K562 (cell line): ENCODE data around the gene APBA2. TPM values are rescaled to one million over a fixed set of nuclear protein-coding genes. Genes with fewer than 3 reads are reported as not detected.

ENCODE experiments used
- ATAC-seq: fragments of 200-7000 bp; cut with Tn5 transposase; 3 replicates; pipeline ENCODE4 v1.9.1; 2020; ENCODE audit warnings: moderate library complexity
- BruUV-seq: library from RNA; stranded (reverse); fragments of 400-500 nt; replicated peaks from 2 replicates; lab custom pipeline; 2021; lab: Mats Ljungman, UMichigan
- CTCF ChIA-PET: fragments of 300-600 bp; formaldehyde crosslinking; extraction: SDS; loops from one replicate; lab custom pipeline; 2021; ENCODE audit warnings: low intra/inter-chr PET ratio; lab: Yijun Ruan, JAX
- POLR2A ChIA-PET: fragments of 300-600, 350-650 bp; sonication (Branson Sonifier 250); formaldehyde crosslinking; extraction: SDS; loops from one replicate; lab custom pipeline; 2021; ENCODE audit warnings: antibody characterized with exemption, inconsistent platforms; lab: Yijun Ruan, JAX
- DNase-seq, 4 experiments: peaks; one replicate each; pipeline versions ENCODE4 v3.0.0 to v3.0.0-alpha.2; 2011 to 2018; ENCODE audit warnings: low spot score in 3 of 4, mixed read lengths in 3 of 4; ENCODE audit errors: extremely low read depth in 1 of 4
- FAIRE-seq: peaks from 2 replicates; lab custom pipeline; 2011; peaks lifted over from hg19 to GRCh38; lab: Jason Lieb, UNC
- H2AFZ ChIP-seq: 2 replicates; pipeline ENCODE4 v1.6.0; 2011; ENCODE audit warnings: low read depth, low read length, control low read depth, inconsistent platforms
- H3K27ac ChIP-seq: fragments of 200-600 bp; 3 replicates; pipeline ENCODE4 v1.8.0; 2011; ENCODE audit warnings: low read depth, mild to moderate bottlenecking, control low read depth, inconsistent platforms, low read length, moderate library complexity, mixed read lengths; ENCODE audit errors: extremely low read depth
- H3K27me3 ChIP-seq, 2 experiments: fragments of 300-600 bp in 1 of 2; 2 replicates in 1 of 2; 3 replicates in 1 of 2; pipeline versions ENCODE4 v1.6.0 to v1.8.0; 2011; ENCODE audit warnings: inconsistent platforms in 2 of 2, low read length in 2 of 2, mild to moderate bottlenecking in 1 of 2, mixed read lengths in 1 of 2, moderate library complexity in 1 of 2; ENCODE audit not compliant: control insufficient read depth in 2 of 2, insufficient read depth in 2 of 2
- H3K36me3 ChIP-seq: fragments of 300-600 bp; 3 replicates; pipeline ENCODE4 v1.8.0; 2011; ENCODE audit warnings: mild to moderate bottlenecking, low read length, inconsistent platforms; ENCODE audit not compliant: control insufficient read depth, insufficient read depth
- H3K4me1 ChIP-seq, 2 experiments: fragments of 200-600 bp in 1 of 2; replicated peaks in 1 of 2; 2 replicates in 1 of 2; 3 replicates in 1 of 2; pipeline versions ENCODE4 v1.5.1 to v1.8.0; 2011; ENCODE audit warnings: inconsistent platforms in 2 of 2, low read length in 2 of 2, mild to moderate bottlenecking in 1 of 2, mixed read lengths in 1 of 2, moderate library complexity in 1 of 2; ENCODE audit not compliant: control insufficient read depth in 2 of 2, insufficient read depth in 2 of 2
- H3K4me2 ChIP-seq: 2 replicates; pipeline ENCODE4 v1.6.1; 2011; ENCODE audit warnings: low read length, control low read depth, inconsistent platforms, mixed read lengths; ENCODE audit not compliant: insufficient read depth
- H3K4me3 ChIP-seq: fragments of 200-600 bp; sonication (generic), shearing (Covaris generic); 2 replicates; pipeline ENCODE4 v1.5.1; 2016; ENCODE audit warnings: control low read depth, inconsistent platforms
- H3K79me2 ChIP-seq: fragments of 200-600 bp; 3 replicates; pipeline ENCODE4 v1.8.0; 2011; ENCODE audit warnings: low read length, inconsistent platforms; ENCODE audit not compliant: control insufficient read depth, insufficient read depth
- H3K9ac ChIP-seq, 2 experiments: 2 replicates each; pipeline versions ENCODE4 v1.6.0 to v1.6.1; 2011; ENCODE audit warnings: low read depth in 2 of 2, low read length in 2 of 2, control low read depth in 1 of 2, inconsistent platforms in 1 of 2, mild to moderate bottlenecking in 1 of 2, mixed read lengths in 1 of 2; ENCODE audit not compliant: insufficient read depth in 1 of 2
- H3K9me1 ChIP-seq: one replicate; pipeline ENCODE4 v1.6.0; 2011; ENCODE audit warnings: inconsistent platforms, mild to moderate bottlenecking, low read length, moderate library complexity; ENCODE audit not compliant: control insufficient read depth, insufficient read depth
- H3K9me3 ChIP-seq: replicated peaks from 2 replicates; pipeline ENCODE4 v1.5.1; 2011; ENCODE audit warnings: low read depth, low read length, inconsistent platforms; ENCODE audit not compliant: control insufficient read depth, insufficient read depth
- H4K20me1 ChIP-seq: replicated peaks from 2 replicates; pipeline ENCODE4 v1.6.1; 2011; ENCODE audit warnings: low read length, inconsistent platforms, mixed read lengths; ENCODE audit not compliant: control insufficient read depth, insufficient read depth
- BACH1 ChIP-seq: fragments of 200-800 bp; sonication (Bioruptor generic); IDR thresholded peaks from 2 replicates; pipeline ENCODE4 v1.6.1; 2016; ENCODE audit warnings: missing genetic modification characterization, missing compliant biosample characterization
- CHCHD3 ChIP-seq: fragments of 250-450 bp; sonication (Bioruptor Pico); IDR thresholded peaks from 2 replicates; pipeline ENCODE4 v2.1.2; 2022; ENCODE audit warnings: mild to moderate bottlenecking
- MCM5 ChIP-seq: fragments of 450-650 bp; IDR thresholded peaks from 2 replicates; pipeline ENCODE4 v1.6.1; 2016; ENCODE audit warnings: low read depth
- MED1 ChIP-seq: sonication (generic); formaldehyde crosslinking; IDR thresholded peaks from 2 replicates; pipeline ENCODE4 v1.8.1; 2023; ENCODE audit warnings: missing genetic modification reagents, borderline replicate concordance
- NRF1 ChIP-seq, 2 experiments: fragments of 450-650 bp; IDR thresholded peaks in 1 of 2; conservative IDR thresholded peaks in 1 of 2; 2 replicates each; pipeline ENCODE4 v1.6.1; 2014; ENCODE audit warnings: mild to moderate bottlenecking in 2 of 2
- TCF7 ChIP-seq: sonication (generic); IDR thresholded peaks from 2 replicates; pipeline ENCODE4 v1.6.1; 2016; ENCODE audit warnings: antibody characterized with exemption, borderline replicate concordance
- TFE3 ChIP-seq: fragments of 450-650 bp; formaldehyde crosslinking; IDR thresholded peaks from 2 replicates; pipeline ENCODE4 v1.4.0; 2020; ENCODE audit warnings: mild to moderate bottlenecking, mixed read lengths
- USF1 ChIP-seq: sonication (generic); formaldehyde crosslinking; IDR thresholded peaks from 2 replicates; pipeline ENCODE4 v1.9.0; 2022; ENCODE audit warnings: mild to moderate bottlenecking, missing genetic modification reagents
- ZNF121 ChIP-seq: sonication (generic); formaldehyde crosslinking; conservative IDR thresholded peaks from 2 replicates; pipeline ENCODE4 v1.8.0; 2022; ENCODE audit warnings: missing genetic modification reagents
- ZNF143 ChIP-seq: sonication (generic); formaldehyde crosslinking; IDR thresholded peaks from 2 replicates; pipeline ENCODE4 v1.9.0; 2022; ENCODE audit warnings: mild to moderate bottlenecking, missing genetic modification reagents
- ZNF263 ChIP-seq: sonication (generic); formaldehyde crosslinking; IDR thresholded peaks from 2 replicates; pipeline ENCODE4 v1.8.0; 2022; ENCODE audit warnings: mild to moderate bottlenecking, missing genetic modification reagents, borderline replicate concordance
- ZNF589 ChIP-seq: fragments of 200-800 bp; sonication (Bioruptor generic); IDR thresholded peaks from 2 replicates; pipeline ENCODE4 v1.6.1; 2016; ENCODE audit warnings: low read depth, missing genetic modification characterization, missing compliant biosample characterization
- WGBS: fragments of 100-300 bp; shearing (Covaris generic); methylation state at CpG from one replicate; pipeline ENCODE4 v1.1.6; 2016; ENCODE audit warnings: low coverage, mixed read lengths; ENCODE audit not compliant: insufficient coverage; ENCODE audit errors: missing lambda C conversion rate; 5-methylcytosine and 5-hydroxymethylcytosine counted together
- in situ Hi-C: fragments of 300-500 bp; cut with MboI; formaldehyde crosslinking; loops from 4 replicates; pipeline ENCODE4 v1.15.0; 2018; ENCODE audit warnings: inconsistent platforms, mixed read lengths
- intact Hi-C: fragments of 100-400 bp; cut with micrococcal nuclease; formaldehyde crosslinking; loops from 2 replicates; pipeline ENCODE4 v1.14.2; 2022
- polyA plus RNA-seq, 8 experiments: library from polyadenylated mRNA; depleted of rRNA in 4 of 8; stranded (reverse) in 5 of 8; unstranded in 3 of 8; fragments of >200 nt; fragmentation: Nextera tagmentation in 2 of 8; fragmentation: Illumina TruSeq in 1 of 8; extraction: Ambion mirVana in 2 of 8; extraction: Trizol in 1 of 8; gene quantifications; 2 replicates each; pipeline versions ENCODE4 v1.2.1 to v1.2.3, GENCODE V29; 2011 to 2014; ENCODE audit warnings: inconsistent platforms in 1 of 8, missing spikeins in 1 of 8
- total RNA-seq, 7 experiments: library from RNA; depleted of rRNA in 6 of 7; stranded (reverse); fragments of >200 nt in 6 of 7; fragmentation: Illumina TruSeq in 2 of 7; extraction: Trizol in 2 of 7; gene quantifications; 2 replicates each; pipeline versions ENCODE4 v1.2.1 to v1.2.3, GENCODE V29; 2011 to 2021; ENCODE audit warnings: low replicate concordance in 1 of 7
- TF ChIP-seq, protein P1 (sequence below): fragments of 450-650 bp; IDR thresholded peaks from 2 replicates; pipeline ENCODE4 v1.7.0; 2016; ENCODE audit warnings: borderline replicate concordance
- TF ChIP-seq, protein P2 (sequence below), 3 experiments: fragments of 200-800 bp in 1 of 3; fragments of 250-450 bp in 1 of 3; fragments of 450-650 bp in 1 of 3; sonication (Bioruptor Pico) in 1 of 3; sonication (Bioruptor generic) in 1 of 3; formaldehyde crosslinking in 1 of 3; IDR thresholded peaks; 2 replicates each; pipeline versions ENCODE4 v1.6.1 to v1.8.0; 2016 to 2022; ENCODE audit warnings: mild to moderate bottlenecking in 2 of 3, missing genetic modification characterization in 2 of 3, missing compliant biosample characterization in 1 of 3, moderate library complexity in 1 of 3

Gene APBA2
- total and polyA plus RNA-seq, 9 of the 15 experiments (the other 6 are each of a cell fraction or from before 2014, with no cell fraction given): 0.24 to 40.9 (median 25.2) TPM

GRCh38 chr15:29066310-29066709 lies 180.5 kb downstream of the APBA2 start:
- Histone ChIP-seq H3K4me3 (no peak overlapping the region), H3K4me2 (no peak overlapping the region), H3K4me1 (peaks cover 10 to 31% of the 10 kb centered on the region in 2 experiments), H2AFZ (no peak overlapping the region), H3K9me1 (no peaks in the 10 kb centered on the region), H3K27ac (no peak overlapping the region), H3K9ac (no peak overlapping the region), H3K79me2 (peaks cover 8% of the 10 kb centered on the region), H3K36me3 (no peaks in the 10 kb centered on the region), H4K20me1 (peaks cover 37% of the 10 kb centered on the region), H3K27me3 (no peaks in the 10 kb centered on the region), H3K9me3 (0 out of 2 replicates have a peak, but pooled peaks cover 3% of the 10 kb centered on the region)
- in situ Hi-C loops: no loop called here
- ChIA-PET POLR2A (no interaction called here), CTCF (no interaction called here)
- FAIRE-seq (no peak), DNase-seq (no peak), ATAC-seq (no peak)
- 68% methylated on average over 5 of the region's 5 CpGs for WGBS
- no TSS peak for BruUV-seq
- intact Hi-C loops: no loop called here
- TF ChIP-seq TCF7: no peak
- no peak for TF ChIP-seq CHCHD3 (CRISPR knock-in tag)
- no peak for TF ChIP-seq ZNF121 (CRISPR knock-in tag)
- TF ChIP-seq USF1 (CRISPR knock-in tag): no peak
- TF ChIP-seq MED1 (CRISPR knock-in tag): no peak
- TF ChIP-seq ZNF143 (CRISPR knock-in tag): no peak
- no peak for TF ChIP-seq ZNF589 (CRISPR knock-in tag)
- TF ChIP-seq MCM5: no peak
- no peak for TF ChIP-seq TFE3 (CRISPR knock-in tag)
- TF ChIP-seq, protein P1, sequence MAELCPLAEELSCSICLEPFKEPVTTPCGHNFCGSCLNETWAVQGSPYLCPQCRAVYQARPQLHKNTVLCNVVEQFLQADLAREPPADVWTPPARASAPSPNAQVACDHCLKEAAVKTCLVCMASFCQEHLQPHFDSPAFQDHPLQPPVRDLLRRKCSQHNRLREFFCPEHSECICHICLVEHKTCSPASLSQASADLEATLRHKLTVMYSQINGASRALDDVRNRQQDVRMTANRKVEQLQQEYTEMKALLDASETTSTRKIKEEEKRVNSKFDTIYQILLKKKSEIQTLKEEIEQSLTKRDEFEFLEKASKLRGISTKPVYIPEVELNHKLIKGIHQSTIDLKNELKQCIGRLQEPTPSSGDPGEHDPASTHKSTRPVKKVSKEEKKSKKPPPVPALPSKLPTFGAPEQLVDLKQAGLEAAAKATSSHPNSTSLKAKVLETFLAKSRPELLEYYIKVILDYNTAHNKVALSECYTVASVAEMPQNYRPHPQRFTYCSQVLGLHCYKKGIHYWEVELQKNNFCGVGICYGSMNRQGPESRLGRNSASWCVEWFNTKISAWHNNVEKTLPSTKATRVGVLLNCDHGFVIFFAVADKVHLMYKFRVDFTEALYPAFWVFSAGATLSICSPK: no peak
- TF ChIP-seq BACH1 (tag): no peak
- TF ChIP-seq, protein P2, sequence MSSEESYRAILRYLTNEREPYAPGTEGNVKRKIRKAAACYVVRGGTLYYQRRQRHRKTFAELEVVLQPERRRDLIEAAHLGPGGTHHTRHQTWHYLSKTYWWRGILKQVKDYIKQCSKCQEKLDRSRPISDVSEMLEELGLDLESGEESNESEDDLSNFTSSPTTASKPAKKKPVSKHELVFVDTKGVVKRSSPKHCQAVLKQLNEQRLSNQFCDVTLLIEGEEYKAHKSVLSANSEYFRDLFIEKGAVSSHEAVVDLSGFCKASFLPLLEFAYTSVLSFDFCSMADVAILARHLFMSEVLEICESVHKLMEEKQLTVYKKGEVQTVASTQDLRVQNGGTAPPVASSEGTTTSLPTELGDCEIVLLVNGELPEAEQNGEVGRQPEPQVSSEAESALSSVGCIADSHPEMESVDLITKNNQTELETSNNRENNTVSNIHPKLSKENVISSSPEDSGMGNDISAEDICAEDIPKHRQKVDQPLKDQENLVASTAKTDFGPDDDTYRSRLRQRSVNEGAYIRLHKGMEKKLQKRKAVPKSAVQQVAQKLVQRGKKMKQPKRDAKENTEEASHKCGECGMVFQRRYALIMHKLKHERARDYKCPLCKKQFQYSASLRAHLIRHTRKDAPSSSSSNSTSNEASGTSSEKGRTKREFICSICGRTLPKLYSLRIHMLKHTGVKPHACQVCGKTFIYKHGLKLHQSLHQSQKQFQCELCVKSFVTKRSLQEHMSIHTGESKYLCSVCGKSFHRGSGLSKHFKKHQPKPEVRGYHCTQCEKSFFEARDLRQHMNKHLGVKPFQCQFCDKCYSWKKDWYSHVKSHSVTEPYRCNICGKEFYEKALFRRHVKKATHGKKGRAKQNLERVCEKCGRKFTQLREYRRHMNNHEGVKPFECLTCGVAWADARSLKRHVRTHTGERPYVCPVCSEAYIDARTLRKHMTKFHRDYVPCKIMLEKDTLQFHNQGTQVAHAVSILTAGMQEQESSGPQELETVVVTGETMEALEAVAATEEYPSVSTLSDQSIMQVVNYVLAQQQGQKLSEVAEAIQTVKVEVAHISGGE (CRISPR knock-in tag; IDR thresholded peaks at IDR 0.05): no peak
- TF ChIP-seq NRF1 (conservative IDR thresholded peaks at IDR 0.05 in 1 of 2, IDR thresholded peaks at IDR 0.05 in 1 of 2): no peak
- no peak for TF ChIP-seq ZNF263 (CRISPR knock-in tag)
